Measurements from ENCODE around the gene CD200. TPM values are rescaled to one million over a fixed set of nuclear protein-coding genes. Genes with fewer than 3 reads are reported as not detected.

Gene CD200
- total RNA-seq, 1 experiment from 2014 or later: not detected

GRCh38 chr3:112395896-112396290 lies 62.9 kb downstream of the CD200 start:
- Histone ChIP-seq H3K27me3 (ENCODE audit: control insufficient read depth, insufficient read depth, low read length) (no peaks in the 10 kb centered on the region), H3K36me3 (ENCODE audit: control insufficient read depth, insufficient read depth, low read length) (no peaks in the 10 kb centered on the region), H3K4me1 (ENCODE audit: control insufficient read depth, insufficient read depth, low read length) (no peaks in the 10 kb centered on the region), H3K4me3 (ENCODE audit: low read depth in 2 of 2, low read length in 2 of 2) (no peak overlapping the region), H3K27ac (ENCODE audit: low read length) (no peak overlapping the region), H3K9me3 (ENCODE audit: control insufficient read depth, insufficient read depth, low read depth, low read length) (no peaks in the 10 kb centered on the region)
- ChIA-PET CTCF (no interaction called here), POLR2A (no interaction called here)
- TF ChIP-seq POLR2AphosphoS5 (IDR thresholded peaks at IDR 0.05; ENCODE audit: low read depth, low read length) (no peak), CTCF (IDR thresholded peaks at IDR 0.05) (no peak), TCF7L2 (IDR thresholded peaks at IDR 0.05; ENCODE audit: low read depth, low read length) (no peak), SIN3A (IDR thresholded peaks at IDR 0.05; ENCODE audit: borderline replicate concordance, insufficient read depth, low read depth, low read length) (no peak)
- TF ChIP-seq, protein P1, sequence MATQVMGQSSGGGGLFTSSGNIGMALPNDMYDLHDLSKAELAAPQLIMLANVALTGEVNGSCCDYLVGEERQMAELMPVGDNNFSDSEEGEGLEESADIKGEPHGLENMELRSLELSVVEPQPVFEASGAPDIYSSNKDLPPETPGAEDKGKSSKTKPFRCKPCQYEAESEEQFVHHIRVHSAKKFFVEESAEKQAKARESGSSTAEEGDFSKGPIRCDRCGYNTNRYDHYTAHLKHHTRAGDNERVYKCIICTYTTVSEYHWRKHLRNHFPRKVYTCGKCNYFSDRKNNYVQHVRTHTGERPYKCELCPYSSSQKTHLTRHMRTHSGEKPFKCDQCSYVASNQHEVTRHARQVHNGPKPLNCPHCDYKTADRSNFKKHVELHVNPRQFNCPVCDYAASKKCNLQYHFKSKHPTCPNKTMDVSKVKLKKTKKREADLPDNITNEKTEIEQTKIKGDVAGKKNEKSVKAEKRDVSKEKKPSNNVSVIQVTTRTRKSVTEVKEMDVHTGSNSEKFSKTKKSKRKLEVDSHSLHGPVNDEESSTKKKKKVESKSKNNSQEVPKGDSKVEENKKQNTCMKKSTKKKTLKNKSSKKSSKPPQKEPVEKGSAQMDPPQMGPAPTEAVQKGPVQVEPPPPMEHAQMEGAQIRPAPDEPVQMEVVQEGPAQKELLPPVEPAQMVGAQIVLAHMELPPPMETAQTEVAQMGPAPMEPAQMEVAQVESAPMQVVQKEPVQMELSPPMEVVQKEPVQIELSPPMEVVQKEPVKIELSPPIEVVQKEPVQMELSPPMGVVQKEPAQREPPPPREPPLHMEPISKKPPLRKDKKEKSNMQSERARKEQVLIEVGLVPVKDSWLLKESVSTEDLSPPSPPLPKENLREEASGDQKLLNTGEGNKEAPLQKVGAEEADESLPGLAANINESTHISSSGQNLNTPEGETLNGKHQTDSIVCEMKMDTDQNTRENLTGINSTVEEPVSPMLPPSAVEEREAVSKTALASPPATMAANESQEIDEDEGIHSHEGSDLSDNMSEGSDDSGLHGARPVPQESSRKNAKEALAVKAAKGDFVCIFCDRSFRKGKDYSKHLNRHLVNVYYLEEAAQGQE (IDR thresholded peaks at IDR 0.05; ENCODE audit: insufficient read depth in 1 of 2, low read depth in 2 of 2, low read length in 1 of 2): no peak
- intact Hi-C loops (cut with micrococcal nuclease; ENCODE audit: unreplicated experiment): no loop called here
- in situ Hi-C loops (cut with HindIII; ENCODE audit: low pct_unique_long_range_greater_than_20kb, low sequenced_read_pairs): no loop called here
- BruUV-seq (replicated peaks): no TSS peak
- DNase-seq (ENCODE audit: low read depth, low spot score) (no peak), ATAC-seq (no peak)

DNA sequence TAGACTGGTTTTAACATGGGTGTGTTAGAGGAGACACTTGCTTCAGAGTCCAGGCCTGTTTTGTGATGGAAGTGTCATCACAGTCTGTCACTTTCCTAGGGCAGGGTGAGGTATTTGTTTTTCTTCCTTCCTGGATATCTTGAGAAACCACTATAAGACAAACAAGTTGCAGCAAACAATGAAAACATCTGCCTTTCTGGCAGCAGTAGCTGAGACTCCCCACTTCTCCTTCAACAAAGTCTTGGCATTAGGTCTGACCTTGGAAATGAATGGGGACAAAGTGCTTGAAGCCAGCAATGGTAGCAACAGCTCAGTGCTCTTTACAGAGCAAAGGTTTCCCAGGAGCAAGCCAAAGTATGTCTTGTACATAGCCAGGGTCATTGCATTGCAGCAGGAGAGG lies 64.6 kb downstream of the CD200 start:
- CTCF ChIA-PET: no interaction called here
- intact Hi-C loops (cut with micrococcal nuclease; ENCODE audit: unreplicated experiment) (no loop called here), in situ Hi-C loops (cut with HindIII; ENCODE audit: low pct_unique_long_range_greater_than_20kb, low sequenced_read_pairs) (no loop called here)
- TF ChIP-seq CTCF (IDR thresholded peaks at IDR 0.05): no peak
- TF ChIP-seq TCF7L2 (IDR thresholded peaks at IDR 0.05; ENCODE audit: low read depth, low read length): no peak
- TF ChIP-seq, protein P1 (IDR thresholded peaks at IDR 0.05; ENCODE audit: insufficient read depth in 1 of 2, low read depth in 2 of 2, low read length in 1 of 2): no peak
- ATAC-seq (no peak), DNase-seq (ENCODE audit: low read depth, low spot score) (no peak)
- Histone ChIP-seq H3K4me1 (ENCODE audit: control insufficient read depth, insufficient read depth, low read length) (no peaks in the 10 kb centered on the region), H3K27me3 (ENCODE audit: control insufficient read depth, insufficient read depth, low read length) (no peaks in the 10 kb centered on the region), H3K36me3 (ENCODE audit: control insufficient read depth, insufficient read depth, low read length) (no peaks in the 10 kb centered on the region), H3K4me3 (ENCODE audit: low read depth in 2 of 2, low read length in 2 of 2) (no peak overlapping the region), H3K27ac (ENCODE audit: low read length) (no peak overlapping the region), H3K9me3 (ENCODE audit: control insufficient read depth, insufficient read depth, low read depth, low read length) (no peaks in the 10 kb centered on the region)
- POLR2A ChIA-PET: no interaction called here
- BruUV-seq (replicated peaks): no TSS peak
